Putamen (tissue), 1 donor: ENCODE data around the gene NAA16.
"Not testable (repeated sequence)": the region's sequence is repeated elsewhere in the genome, so short reads cannot be mapped to it uniquely, and the experiment has no call there.

Source experiments
- DNase-seq: peaks from one replicate; pipeline ENCODE4 v3.0.0-alpha.2; 2016; ENCODE audit warnings: low spot score

NAA16 gene

GRCh38 chr13:41409611-41410010 lies 98.5 kb downstream of the NAA16 start:
- no peak for DNase-seq

- DNase-seq = no peak
These were observed 100.0 kb downstream of the NAA16 start for GRCh38 chr13:41411060-41411459.

DNA sequence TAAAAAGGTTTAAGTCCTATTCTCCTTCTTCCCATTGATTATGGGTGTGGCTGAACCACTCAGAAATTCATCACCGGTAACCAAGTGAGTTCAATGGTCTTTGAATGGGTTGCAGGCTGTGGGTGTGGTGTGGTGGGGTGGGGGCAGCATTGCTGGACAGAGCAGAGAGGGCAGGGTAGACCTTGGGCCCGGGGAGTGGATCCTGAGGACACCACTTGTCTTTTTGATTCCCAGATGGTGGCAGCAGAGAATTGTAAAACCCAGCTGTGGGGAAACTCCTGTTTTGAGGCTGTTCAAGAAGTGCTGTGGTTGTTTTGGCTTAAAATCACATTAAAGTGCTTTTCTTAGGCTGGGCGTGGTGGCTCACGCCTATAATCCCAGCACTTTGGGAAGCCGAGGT lies 100.5 kb downstream of the NAA16 start:
- DNase-seq = peak; percentile 39

- no peak for DNase-seq
These were observed 102.8 kb downstream of the NAA16 start for GRCh38 chr13:41413872-41414271.

GRCh38 chr13:41416276-41416675 lies 105.2 kb downstream of the NAA16 start:
- no peak for DNase-seq

- DNase-seq = no peak
These were observed 107.0 kb downstream of the NAA16 start for GRCh38 chr13:41418027-41418426.

- DNase-seq = no peak
These were observed 107.7 kb downstream of the NAA16 start for GRCh38 chr13:41418731-41419130.

GRCh38 chr13:41419206-41419605 lies 108.1 kb downstream of the NAA16 start:
- DNase-seq = no peak

DNA sequence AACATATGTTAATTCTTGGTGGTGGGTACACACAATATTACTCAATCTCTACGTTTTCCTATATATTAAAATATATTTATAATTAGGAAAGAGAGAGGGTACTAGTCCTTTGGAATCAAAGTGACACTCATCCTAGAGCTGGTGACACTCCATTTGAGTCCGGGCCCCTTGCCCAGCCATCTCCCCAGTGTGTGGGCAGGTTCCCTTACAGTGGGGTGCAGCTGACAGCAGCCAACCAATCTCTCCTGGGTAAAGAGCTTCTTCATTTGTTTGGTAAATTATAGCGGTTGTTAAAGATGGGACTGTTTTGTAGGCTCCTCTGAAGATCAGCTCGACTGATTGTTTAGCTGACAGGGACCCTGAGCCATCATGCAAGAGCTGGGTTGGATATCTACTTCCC lies 109.1 kb downstream of the NAA16 start:
- DNase-seq = no peak

GRCh38 chr13:41421330-41421729 lies 110.3 kb downstream of the NAA16 start:
- DNase-seq = not testable (repeated sequence)

GRCh38 chr13:41421983-41422382 lies 110.9 kb downstream of the NAA16 start:
- not testable (repeated sequence) for DNase-seq

DNA sequence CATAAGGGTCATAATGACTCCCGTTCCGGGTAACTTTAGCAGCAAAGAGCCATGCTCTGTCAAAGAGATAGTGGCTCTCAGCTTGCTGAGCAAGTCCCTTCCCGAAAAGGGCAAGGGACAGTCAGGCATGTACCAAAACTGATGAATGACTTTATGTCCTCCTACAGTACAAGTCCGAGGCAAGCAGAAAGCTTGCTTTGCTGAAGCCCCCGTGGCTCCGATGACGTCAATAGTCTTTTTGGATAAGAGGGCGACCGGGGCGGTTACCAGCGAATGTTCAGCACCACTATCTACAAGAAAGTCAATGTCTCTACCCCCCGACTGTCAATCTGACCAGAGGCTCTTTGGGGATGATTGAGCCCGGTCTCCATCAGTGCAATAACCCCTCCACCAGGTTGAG lies 112.2 kb downstream of the NAA16 start:
- DNase-seq = not testable (repeated sequence)

DNA sequence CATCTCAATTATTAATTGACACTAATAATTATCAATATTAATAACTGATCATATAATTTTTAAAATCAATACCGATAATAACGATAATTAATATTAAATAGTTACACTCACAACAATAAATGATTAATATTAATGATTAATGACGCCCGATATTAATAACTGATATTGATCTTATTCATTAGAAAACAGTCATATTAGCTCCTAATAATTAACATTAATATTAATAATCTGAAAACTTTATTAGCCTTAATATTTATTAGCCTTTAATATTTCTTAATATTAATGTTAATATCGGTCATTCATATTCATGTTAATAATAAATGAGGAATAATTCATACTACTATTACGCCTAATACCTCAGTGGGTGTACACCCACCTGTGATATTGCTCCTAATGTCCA lies 113.6 kb downstream of the NAA16 start:
- DNase-seq = not testable (repeated sequence)

DNA sequence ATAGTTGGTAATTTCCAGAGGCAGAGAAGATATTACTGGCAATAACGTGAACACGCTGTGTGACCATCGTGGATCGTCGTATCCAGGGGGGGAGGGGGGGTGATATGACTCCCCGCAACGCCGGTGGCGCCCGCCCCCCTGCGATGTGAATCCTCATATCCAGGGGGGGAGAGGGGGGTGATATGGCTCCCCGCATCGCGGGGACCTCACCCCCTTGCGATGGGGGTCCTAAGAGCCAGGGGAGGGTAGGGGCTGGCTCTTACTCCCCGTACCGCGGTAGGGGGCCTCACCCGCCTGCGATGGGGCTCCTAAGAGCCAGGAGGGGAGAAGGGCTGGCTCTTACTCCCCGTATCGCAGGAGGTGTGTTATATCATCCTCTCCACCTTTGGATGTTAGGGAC lies 115.0 kb downstream of the NAA16 start:
- no peak for DNase-seq
